ENCODE results near the gene UBR4.

The UBR4 gene

DNA sequence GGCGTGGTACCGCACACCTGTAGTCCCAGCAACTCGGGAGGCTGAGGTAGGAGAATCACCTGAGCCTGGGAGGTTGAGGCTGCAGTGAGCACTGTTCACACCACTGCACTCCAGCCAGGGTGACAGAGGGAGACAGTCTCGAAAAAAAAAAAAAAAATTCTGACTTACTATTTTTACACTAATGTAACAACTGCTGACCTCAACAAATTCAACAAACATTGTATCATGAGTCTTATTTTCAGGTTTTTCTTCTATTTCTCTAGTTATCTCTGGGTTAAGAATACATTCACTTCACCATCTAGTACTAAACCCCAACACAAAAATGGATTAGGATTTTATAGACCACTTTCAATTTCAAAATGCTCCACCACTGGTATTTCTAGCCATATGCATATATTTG lies 72.9 kb downstream of the UBR4 start:
- no peak for DNase-seq

DNA sequence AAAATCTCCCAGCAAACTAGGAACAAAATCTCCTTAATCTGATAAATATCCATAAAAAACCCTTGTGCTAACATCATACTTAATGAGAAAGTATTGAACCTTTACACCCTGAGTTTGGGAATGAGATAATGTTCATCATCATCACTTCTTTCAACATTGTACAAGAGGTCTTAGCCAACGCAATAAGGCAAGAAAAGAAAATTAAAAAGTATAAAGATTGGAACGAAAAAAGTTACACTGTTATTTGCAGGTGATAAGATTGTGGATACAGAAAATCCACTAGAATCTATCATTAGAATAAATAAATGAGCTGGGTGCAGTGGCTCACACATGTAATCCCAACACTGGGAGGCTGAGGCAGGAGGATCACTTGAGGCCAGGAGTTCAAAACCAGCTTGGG lies 76.7 kb downstream of the UBR4 start:
- DNase-seq, result no peak

DNA sequence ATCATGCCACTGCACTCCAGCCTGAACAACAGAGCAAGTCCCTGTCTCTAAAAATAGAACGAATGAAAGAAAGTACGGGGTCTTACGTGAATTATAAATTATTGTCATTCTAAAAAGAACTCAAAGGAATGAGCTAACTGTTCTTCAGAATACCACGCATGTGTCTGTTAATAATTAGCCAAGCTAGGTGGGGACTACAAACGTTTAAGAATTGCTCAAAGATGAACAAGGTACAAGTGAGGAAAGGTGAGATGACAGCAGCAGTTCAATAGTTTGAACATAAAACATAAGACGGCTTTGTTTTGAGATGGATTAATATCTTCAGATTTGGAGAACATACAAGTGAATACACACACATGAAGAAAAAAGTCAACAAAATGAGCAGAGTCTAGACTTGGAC lies 79.6 kb downstream of the UBR4 start:
- DNase-seq, result no peak

DNA sequence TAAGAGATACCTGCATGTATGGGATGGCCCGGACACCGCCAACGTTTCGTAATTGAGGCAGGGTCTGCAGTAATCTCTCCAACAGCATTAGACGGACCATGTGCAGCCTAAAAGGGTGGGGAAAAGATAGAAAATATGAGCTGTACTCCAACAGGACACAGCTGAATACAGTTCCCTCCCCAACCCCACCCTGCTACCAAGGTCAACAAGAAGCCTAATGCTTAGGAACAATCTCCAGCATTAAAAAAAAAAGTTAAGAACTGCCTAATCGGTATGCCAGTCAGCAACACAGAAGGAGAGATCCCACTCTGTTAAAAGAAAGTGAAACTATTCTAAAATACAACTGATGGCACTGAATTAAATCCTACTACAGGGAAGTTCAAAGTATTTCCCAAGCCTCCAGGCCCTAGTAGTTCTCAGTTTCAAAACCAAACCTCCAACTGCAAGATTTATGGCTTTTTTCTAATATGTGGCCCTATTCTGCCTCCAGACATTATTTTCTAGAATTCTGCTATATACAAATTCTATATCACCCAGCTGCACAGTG lies 81.0 kb downstream of the UBR4 start:
- no peak for DNase-seq

DNA sequence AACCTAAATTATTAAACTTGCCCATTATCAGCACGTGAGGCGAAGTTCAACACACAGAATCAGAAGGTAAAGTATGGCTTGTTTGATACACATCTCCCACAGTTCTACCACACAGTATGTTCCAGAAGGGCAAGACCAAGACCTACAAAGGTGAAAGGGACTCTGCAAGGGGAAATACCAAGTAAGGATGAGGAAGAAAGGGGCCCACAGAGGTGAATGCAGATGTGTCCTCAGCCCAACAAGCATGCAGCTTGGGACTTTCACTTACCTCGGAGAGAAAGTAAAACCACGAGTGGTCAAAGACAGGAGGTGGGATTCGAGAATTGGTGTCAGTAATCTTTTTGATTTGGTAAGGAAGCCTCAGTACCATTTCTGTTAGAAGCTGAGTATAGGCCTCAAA lies 85.8 kb downstream of the UBR4 start:
- DNase-seq, result no peak

DNA sequence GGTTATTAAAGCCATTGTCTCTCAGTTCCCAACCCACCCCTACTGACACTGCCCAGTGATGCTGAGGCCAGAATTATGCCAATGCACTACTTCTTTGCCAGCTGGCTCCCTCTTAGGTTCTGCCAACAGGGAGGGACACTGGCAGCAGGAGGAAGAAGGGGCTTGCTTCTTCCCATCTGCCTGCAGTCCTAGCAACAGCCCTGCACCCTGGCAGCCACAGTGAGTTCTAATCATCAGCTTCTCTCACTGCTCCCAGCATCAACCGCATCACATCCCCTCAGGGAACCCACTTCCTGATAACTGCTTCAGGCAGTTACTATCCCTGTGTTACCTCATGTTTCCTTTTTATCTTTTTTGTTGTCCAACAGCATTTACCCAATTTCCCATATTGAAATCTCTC lies 86.2 kb downstream of the UBR4 start:
- no peak for DNase-seq

DNA sequence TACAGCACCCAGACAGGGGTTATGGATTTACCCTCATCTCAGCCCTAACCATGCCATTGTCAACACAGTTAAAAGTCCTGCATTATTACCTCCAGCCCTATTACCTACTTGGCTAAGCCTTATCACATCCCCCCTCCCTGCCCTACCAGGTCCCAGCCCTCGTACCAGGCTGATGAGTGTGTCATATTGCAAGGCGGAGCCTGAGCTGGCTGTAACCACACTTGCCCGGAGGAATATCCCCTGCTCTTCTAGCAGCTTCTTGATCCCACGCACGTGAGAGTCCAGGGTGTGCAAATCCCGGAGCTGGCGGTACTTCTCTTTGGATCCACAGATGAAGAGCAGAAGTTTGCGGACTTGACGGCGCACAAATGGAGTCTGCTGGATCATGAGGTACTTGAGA lies 87.4 kb downstream of the UBR4 start:
- no peak for DNase-seq

DNA sequence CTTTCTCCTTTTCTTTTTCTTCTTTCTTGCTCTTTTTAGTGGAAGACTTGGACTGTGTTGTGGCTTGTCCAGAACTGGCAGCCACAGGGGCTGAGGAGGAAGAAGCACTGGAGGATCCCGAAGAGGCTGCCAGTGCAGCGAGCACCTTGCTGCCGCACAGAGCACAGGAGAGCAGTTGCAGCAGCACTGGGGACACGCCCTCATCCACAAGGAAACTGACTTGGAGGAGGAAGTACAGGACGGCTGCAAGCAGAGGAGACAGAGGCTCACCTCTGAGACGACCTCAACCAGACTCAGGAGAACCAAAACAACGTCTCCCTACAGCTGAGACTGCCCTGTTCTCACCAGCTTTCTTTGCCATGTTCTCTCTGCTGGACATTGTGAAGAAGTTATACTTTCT lies 88.9 kb downstream of the UBR4 start:
- DNase-seq, result no peak

DNA sequence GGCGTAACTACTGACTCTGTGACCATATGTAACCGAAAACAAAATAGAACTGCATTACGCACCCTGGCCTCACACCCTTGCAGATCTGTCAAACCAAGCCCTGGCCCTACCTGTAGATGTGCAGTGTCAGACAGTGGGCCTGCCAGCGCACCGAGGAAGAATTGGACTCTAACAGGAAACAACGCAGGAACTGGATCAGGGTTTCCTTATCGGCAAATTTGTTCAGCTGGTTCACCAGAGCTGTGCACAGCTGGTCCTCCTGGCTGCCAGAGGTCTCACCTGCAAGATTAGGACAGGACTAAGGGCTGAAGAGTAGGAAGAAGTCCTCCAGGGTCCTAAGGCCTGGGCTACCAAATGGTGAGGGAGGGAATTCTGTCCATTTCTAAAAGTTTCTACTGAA lies 90.0 kb downstream of the UBR4 start:
- DNase-seq, result no peak

DNA sequence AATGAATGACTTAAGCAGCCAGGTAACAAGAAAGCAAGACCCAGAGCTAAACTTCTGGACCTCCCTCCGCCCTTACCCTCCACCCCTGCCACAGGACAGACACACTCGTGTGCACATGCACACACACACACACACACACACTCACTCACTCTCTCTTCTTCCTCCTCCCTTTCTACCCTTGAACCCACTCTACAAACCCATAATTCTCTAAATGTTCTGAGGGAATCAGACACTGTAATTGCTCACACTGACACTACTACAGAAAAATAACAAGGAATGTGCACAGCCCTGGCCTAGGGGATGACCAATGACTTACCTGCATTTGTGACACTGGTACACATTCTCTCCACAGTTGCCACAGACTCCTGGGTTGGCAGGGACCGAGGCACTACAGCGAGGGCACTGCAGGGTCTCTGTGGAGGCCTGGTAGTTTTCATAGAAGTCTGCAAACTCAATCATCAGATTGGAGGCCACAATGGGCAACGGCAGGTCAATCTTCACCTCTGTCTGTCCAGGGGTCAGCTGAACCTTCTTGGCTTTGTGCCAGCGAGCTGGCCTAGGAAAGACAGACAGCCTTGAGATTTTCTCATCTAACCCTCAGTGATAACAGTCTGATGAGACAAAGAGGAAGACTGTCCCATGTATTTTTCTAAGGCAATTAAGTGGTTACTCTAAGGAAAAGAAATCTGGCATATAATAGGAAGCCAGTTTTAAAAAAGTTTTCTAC lies 94.8 kb downstream of the UBR4 start:
- DNase-seq, result no peak

DNA sequence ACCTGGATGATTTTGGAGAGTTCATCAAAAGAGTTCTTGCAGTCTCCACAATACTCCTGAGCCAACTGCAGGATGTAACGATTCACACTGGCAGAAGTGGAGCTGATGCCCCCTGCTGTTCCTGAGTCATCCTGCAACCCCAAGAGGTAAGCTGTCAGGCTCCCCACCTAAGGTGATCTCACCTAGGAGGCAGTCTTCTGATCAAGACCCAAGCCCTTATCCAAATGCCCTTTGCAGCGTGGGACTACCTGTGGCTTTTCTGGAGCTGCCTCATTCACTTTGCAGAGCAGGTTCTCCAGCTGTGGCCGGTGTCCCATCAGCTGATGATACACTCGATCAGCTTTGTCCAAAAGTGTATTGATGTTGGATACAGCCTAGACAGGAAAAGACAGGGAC lies 96.4 kb downstream of the UBR4 start:
- DNase-seq, result no peak

DNA sequence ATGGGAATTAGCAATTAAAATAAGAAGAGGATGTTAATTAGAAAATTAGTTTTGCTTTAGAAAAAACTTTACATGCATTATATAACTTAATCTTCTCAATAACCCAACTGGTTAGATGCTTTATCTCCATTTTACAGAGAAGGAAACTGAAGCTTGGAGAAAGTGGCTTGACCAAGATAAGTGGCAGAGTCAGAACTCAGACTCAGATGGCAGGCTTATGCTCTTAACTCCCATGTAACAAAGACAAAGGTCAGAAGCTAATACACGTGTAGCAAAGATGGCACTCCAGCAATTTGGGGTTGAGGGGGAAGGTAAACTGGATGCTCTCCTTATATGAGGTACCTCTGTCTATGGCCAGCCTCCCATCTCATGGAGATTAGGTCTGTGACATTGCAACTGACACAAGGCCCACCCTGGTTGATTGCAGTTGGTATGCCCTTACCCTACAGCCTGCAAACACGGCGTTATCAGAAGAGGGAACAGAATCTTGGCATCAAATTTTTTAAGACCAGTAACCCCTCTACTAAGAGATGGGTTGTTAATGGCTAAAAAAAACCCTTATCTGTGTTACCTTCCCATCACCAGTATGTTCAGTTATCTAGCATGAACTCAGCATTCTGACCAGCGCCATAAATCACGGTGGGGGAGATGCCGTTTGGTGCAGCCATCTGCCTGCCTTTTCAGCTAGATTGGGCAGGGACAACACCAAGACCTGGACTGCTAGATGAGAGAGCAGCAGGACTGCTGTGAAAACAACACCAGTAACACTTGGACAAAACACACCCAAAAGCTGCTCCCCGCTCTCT lies 97.0 kb downstream of the UBR4 start:
- no peak for DNase-seq

DNA sequence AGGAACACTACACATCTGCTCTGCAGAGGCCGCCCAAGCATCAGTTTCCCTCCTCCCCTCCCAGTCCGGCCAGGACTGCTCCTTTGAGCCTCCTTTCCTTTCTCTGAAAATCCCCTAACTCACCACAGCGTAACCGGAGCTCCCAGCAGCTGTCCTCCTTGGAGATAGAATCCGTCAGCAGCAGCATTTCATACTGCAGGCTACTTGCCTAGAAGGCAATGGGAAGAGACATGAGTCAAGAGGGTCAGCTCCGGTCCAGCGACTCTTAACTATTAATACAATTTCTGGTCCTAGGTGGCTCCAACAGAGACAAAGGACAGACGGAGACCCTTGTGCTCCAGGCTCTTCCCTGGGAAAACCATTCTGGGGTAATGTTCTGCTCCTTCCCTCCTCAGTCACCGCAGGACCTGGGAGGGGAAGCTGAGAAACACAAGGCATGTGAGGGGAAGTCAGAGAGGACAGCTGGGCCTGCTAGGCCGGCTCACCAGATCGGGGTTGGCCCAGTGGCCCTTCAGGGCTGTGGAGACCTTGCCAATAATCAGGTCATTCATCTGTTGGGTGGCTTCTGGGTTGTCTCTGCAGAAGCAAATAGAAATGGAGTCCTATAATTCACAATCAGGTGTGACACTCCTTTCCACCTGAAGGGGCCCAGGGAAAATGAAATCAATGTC lies 99.7 kb downstream of the UBR4 start:
- DNase-seq, result no peak

DNA sequence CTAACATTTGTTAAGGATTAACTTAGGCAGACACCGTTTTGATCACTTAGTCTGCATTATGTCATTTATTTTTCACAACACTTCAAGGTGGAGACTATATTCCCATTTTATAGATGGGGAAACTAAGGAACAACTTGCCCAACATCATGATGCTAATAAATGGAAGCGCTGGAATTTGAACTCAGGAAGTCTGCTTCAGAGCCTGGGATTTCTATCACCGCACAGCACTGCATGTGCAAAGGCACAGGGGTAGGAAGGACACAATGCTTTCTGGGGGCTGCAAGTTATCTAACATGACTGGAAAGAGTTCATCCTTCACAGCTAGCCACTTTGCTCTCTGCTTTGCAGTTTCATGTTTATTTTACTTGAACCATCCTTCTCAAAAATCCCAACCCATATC lies 100.5 kb downstream of the UBR4 start:
- DNase-seq, result no peak

DNA sequence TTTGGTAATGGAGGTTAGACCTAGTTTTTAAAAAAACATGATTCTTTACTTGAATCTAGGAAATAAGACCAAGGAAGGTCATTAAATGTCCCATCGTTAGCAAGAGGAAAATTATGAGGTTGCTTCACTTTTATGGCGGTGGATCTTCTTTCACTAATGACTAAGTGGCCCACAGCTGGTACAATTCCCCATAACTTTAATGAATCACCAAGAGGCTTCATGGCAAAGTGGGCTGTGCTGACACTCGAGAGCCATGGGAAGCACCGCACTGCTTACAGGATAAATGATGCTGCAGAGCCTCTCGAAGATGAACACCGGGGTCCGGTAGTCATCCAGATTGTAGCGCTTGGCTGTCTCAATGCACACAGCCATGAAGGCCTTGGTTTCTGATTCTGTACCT lies 108.8 kb downstream of the UBR4 start:
- no peak for DNase-seq

DNA sequence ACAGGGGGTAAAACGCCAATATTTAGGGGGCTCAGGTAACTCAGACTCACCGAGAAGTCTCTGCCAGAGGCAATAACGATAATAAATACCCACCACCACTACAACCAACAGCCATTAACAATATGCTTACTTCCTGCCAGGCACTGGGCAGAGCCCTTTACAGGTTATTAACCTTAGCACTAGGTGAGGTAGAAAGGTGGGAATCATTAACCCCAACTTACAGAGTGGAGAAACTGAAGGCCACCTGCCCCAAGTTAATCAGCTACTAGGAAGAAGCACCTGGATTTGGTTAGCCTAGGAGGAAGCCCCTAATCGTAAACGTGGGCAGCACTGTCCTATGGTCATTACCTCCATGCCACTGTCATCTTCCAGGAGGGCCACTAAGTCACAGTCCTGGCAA lies 110.0 kb downstream of the UBR4 start:
- DNase-seq, result no peak

DNA sequence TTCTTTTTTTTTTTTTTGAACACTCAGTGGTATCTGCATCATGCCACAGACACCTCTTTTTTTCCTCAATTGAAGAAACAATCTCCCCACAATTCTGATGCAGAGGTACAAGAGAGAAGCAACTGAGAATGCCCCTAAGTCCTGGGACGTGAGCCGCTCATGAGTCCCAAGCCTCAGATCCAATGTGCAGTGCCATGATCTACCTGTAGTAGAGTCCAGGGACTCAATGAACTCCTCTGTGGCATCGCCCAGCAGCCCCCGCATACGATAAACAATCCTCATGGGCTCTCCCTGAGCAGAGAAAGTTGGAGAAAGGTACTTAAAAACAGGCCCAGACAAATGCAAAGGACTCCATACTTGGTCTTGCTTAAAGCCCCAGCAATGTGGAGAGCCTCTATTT lies 113.1 kb downstream of the UBR4 start:
- DNase-seq, result no peak

DNA sequence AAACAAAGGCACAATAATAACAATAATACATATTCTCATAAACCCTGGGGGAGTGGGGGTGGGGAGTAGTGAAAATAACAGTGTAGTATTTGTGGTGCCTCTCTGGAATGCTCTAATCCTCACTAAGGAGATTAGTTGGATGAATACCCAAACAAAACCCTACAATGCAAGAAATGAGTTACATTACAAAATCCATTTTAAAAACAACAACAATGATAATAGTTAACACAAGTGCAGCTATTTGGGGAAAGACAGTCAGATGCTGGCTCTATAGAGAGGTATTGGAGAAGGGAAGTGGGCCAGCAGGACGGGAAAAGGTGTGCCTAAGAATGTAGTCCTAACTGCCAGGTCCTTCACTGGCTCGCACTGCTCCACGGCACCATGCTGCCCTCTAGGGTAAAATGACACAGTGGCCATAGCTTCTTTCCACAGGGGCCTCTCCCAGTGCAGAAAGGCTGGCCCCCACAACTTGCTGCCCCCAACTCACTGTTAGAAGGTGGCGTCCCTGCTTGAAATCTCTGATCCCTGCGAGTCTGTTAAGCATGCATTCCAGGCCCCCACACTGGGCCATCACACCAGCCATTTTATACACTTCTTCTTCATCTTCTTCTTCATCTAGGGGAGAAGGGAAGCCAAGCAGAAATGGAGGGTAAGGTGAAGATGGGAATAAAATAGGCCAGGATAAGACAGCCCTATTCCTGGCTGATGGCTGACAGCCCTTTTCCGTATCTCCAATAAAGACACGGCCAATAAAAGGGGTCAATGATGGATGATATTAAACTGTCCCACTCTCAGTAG lies 113.8 kb downstream of the UBR4 start:
- no peak for DNase-seq

DNA sequence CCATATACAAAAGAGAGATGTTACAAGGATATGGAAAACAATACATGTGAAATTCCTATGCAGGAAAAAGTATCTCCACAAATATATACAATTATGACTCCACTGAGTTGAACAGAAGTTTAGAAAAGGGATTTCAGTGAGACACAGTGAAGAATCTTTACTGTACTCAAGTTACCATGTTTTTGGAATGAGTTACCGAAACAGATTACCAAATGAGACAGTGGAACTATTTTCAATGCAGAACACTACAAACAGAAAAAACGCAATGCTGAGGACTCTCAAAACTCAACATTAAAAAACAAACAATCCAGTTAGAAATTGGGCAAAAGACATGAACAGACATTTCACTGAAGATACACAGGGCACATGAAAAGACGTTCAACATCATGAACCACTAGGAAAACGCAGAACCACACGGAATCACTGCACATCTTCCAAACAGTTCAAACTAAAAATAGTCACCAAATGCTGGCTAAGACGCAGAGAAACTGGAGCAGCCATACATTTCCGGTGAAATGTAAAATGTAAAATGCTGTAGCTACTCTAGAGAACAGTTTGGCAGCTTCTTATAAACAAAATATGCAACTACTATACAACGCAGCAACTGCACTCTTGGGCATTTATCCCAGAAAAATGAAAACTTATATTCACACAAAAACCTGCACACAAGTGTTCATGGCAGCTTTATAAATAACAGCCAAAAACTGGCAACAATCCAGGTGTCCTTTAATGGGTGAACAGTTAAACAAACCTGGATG lies 118.7 kb downstream of the UBR4 start:
- no peak for DNase-seq

DNA sequence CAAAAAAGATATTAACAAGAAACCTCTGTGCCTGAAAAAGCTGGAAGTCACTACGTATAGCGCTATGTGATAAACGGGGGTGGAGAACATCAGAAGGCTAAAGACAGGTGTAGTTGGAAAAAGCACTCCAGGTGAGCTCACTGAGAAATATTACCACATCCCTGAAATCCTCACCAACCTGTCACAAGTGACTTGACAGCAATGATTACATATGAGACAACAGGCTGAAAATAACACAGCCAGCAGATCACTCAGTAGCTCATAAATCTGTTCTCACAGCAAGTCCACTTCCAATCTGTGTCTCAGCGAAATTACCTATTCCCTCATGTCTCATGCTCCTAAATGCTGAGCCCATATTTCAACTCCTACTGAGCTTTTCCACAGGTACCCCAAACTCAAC lies 120.5 kb downstream of the UBR4 start:
- DNase-seq, result no peak

DNA sequence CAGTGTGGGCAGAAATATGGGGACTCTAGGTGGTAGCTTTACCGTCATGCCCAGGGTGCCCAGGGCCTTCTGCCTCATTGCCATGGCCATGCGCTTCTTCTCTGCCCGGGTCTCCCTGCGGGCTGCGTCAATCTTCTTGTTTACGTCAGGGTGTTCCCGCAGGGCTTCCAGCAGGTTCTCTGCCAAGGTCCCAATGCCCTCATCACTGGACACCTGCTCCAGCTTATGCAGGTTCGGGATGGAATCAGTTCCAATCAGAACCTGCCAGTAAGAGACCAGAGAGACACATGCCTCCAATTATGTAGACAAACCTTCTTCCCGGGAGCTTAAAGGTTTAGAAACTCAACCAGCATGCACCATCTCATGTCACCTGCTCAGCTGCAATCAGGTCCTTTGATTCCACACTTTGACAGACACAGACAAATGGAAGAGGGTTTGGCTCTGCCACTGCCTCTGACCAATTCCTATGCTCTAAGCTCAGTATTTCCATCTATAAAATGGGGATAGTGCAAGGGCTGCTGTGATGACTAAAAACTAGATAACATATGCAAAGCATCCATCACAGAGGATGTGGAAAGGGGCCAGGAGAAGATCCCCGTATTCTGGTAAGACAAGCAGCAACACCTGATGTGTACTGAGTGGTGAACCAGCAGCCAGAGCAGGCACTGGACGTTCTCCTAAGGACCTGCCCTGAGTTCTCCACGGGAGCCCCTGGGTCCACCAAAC lies 121.2 kb downstream of the UBR4 start:
- no peak for DNase-seq
